ENCODE data around the gene FAM47C.
"Not testable (repeated sequence)": the region's sequence is repeated elsewhere in the genome, so short reads cannot be mapped to it uniquely, and the experiment has no call there.

Gene FAM47C

DNA sequence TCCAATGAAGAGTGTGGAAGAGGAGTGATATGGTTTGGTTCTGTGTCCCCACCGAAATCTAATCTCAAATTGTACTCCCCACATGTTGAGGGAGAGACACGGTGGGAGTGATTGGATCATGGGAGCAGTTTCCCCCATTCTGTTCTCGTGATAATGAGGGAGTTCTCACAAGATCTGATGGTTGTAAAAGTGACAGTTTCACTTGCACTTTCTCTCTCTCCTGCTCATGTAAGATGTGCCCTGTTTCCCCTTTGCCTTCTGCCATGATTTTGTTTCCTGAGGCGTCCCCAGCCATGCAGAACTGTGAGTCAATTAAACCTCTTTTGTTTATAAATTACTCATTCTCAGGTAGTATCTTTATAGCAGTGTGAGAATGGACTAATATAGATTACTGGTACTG, 39.6 kb downstream of the FAM47C start:
- no peak overlapping the region for H3K9ac ChIP-seq (ENCODE audit: insufficient read length, low read depth)
- TF ChIP-seq SUZ12 (IDR thresholded peaks at IDR 0.05; ENCODE audit: extremely low read depth, insufficient read depth, insufficient read length) (no peak), YY1 (IDR thresholded peaks at IDR 0.05; ENCODE audit: insufficient read depth, insufficient read length) (no peak), ZNF274 (IDR thresholded peaks at IDR 0.05; ENCODE audit: low read depth, low read length) (no peak)
- H3K27me3 ChIP-seq (ENCODE audit: insufficient read depth, insufficient read length): no peaks in the 10 kb centered on the region
- H3K4me1 ChIP-seq (ENCODE audit: insufficient read depth, insufficient read length): no peaks in the 10 kb centered on the region
- no peaks in the 10 kb centered on the region; the same call in 1 of the 2 replicates for H3K9me3 ChIP-seq (ENCODE audit: insufficient read depth, low read length)
- H3K4me3 ChIP-seq (ENCODE audit: insufficient read length, low read depth): no peak overlapping the region
- DNase-seq (ENCODE audit: low read depth, low spot score): no peak
- no peaks in the 10 kb centered on the region for H3K36me3 ChIP-seq (ENCODE audit: insufficient read depth, insufficient read length, low read length)

DNA sequence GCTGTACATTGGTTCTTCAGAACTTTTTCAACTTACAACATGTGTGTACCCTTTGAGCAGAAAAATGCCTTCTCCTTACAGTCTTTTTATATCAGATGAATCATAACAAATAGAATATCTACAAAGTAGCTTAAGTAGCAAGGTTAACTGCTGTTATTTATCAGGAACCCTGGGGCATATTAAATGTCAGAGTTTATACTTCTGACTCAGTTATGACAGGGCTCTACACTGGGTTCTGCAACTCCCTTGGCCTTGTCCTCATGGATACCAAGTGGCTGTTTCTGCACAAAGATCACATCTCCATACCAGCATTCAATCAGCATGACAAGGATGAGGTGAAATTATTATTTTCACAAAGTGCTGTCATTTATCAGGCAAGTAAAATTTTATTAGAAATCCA, 49.4 kb downstream of the FAM47C start:
- not testable (repeated sequence) for H3K27me3 ChIP-seq (ENCODE audit: insufficient read depth, insufficient read length); DNase-seq (ENCODE audit: low read depth, low spot score); H3K36me3 ChIP-seq (ENCODE audit: insufficient read depth, insufficient read length, low read length); H3K4me1 ChIP-seq (ENCODE audit: insufficient read depth, insufficient read length); H3K9ac ChIP-seq (ENCODE audit: insufficient read length, low read depth); H3K4me3 ChIP-seq (ENCODE audit: insufficient read length, low read depth); H3K9me3 ChIP-seq (ENCODE audit: insufficient read depth, low read length)

DNA sequence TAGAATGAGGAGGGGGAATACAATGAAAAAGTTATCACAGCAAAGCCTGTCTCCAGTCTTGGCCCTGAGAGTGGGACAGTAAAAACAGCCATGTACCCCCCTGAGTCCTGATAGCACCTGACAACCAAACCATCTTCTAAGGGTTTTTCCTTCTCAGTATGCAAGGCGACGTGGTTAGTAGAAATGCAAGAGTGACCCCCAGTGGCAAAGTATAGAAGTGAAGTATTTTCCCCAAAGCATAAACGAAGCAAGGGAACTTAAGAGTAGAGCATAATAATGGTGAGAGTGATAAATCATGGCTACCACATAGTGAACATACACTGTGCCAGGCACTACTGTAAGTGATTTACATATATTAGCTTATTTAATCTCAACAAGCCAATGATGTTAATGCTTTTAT, 52.8 kb downstream of the FAM47C start:
- Histone ChIP-seq H3K9me3 (ENCODE audit: insufficient read depth, low read length) (no peaks in the 10 kb centered on the region), H3K9ac (ENCODE audit: insufficient read length, low read depth) (no peak overlapping the region), H3K36me3 (ENCODE audit: insufficient read depth, insufficient read length, low read length) (no peaks in the 10 kb centered on the region), H3K4me3 (ENCODE audit: insufficient read length, low read depth) (no peak overlapping the region), H3K4me1 (ENCODE audit: insufficient read depth, insufficient read length) (no peaks in the 10 kb centered on the region), H3K27me3 (ENCODE audit: insufficient read depth, insufficient read length) (no peaks in the 10 kb centered on the region)
- peak; percentile 47 for DNase-seq (ENCODE audit: low read depth, low spot score)
- TF ChIP-seq ZNF274 (IDR thresholded peaks at IDR 0.05; ENCODE audit: low read depth, low read length): no peak
- no peak for TF ChIP-seq SUZ12 (IDR thresholded peaks at IDR 0.05; ENCODE audit: extremely low read depth, insufficient read depth, insufficient read length)
- no peak for TF ChIP-seq YY1 (IDR thresholded peaks at IDR 0.05; ENCODE audit: insufficient read depth, insufficient read length)
